ENCODE data around the gene KCNQ2. TPM values are rescaled to one million over a fixed set of nuclear protein-coding genes. Genes with fewer than 3 reads are reported as not detected.

Gene KCNQ2
- total RNA-seq, 1 experiment from 2014 or later: not detected

GRCh38 chr20:63414720-63415430 is 57.6 kb downstream of the KCNQ2 start:
- no peak overlapping the region for H3K4me3 ChIP-seq
- H3K79me2 ChIP-seq (ENCODE audit: low read depth): no peaks in the 10 kb centered on the region
- H4K20me1 ChIP-seq (ENCODE audit: insufficient read depth): peaks cover 3% of the 10 kb centered on the region; the same call in 1 of the 2 replicates
- BruUV-seq (replicated peaks): no TSS peak
- intact Hi-C loops (cut with micrococcal nuclease; ENCODE audit: unreplicated experiment): no loop called here
- no peak overlapping the region for H3K4me2 ChIP-seq
- H3K4me1 ChIP-seq (replicated peaks; ENCODE audit: insufficient read depth): no peaks in the 10 kb centered on the region
- ChIA-PET POLR2A (ENCODE audit: unreplicated experiment) (no interaction called here), CTCF (no interaction called here)
- no peaks in the 10 kb centered on the region for H3F3A ChIP-seq (ENCODE audit: insufficient read depth, low read depth)
- no peak for DNase-seq
- TF ChIP-seq CTCF (conservative IDR thresholded peaks at IDR 0.05): no peak
- TF ChIP-seq EZH2 (IDR thresholded peaks at IDR 0.05; ENCODE audit: low read depth): no peak
- peaks cover 97% of the 10 kb centered on the region for H3K27me3 ChIP-seq (ENCODE audit: insufficient read depth, low read depth)
- no peak overlapping the region for H3K27ac ChIP-seq
- H2AFZ ChIP-seq: no peak overlapping the region
- no peaks in the 10 kb centered on the region for H3K9me2 ChIP-seq (ENCODE audit: insufficient read depth)
- no peaks in the 10 kb centered on the region for H3K36me3 ChIP-seq (ENCODE audit: low read depth)
- H3K9me3 ChIP-seq (ENCODE audit: insufficient read depth, low read depth): no peaks in the 10 kb centered on the region

GRCh38 chr20:63413963-63414684 is 58.3 kb downstream of the KCNQ2 start:
- H3K27me3 ChIP-seq (ENCODE audit: insufficient read depth, low read depth): peaks cover 95% of the 10 kb centered on the region
- no peaks in the 10 kb centered on the region for H3K4me1 ChIP-seq (replicated peaks; ENCODE audit: insufficient read depth)
- H3K36me3 ChIP-seq (ENCODE audit: low read depth): no peaks in the 10 kb centered on the region
- no peak overlapping the region for H3K4me3 ChIP-seq
- H3K9me2 ChIP-seq (ENCODE audit: insufficient read depth): no peaks in the 10 kb centered on the region
- intact Hi-C loops (cut with micrococcal nuclease; ENCODE audit: unreplicated experiment): no loop called here
- H3K9me3 ChIP-seq (ENCODE audit: insufficient read depth, low read depth): no peaks in the 10 kb centered on the region
- no TSS peak for BruUV-seq (replicated peaks)
- H3K4me2 ChIP-seq: no peak overlapping the region
- no peaks in the 10 kb centered on the region for H3F3A ChIP-seq (ENCODE audit: insufficient read depth, low read depth)
- CTCF ChIA-PET: no interaction called here
- H2AFZ ChIP-seq: no peak overlapping the region
- H4K20me1 ChIP-seq (ENCODE audit: insufficient read depth): peaks cover 3% of the 10 kb centered on the region; the same call in 1 of the 2 replicates
- H3K79me2 ChIP-seq (ENCODE audit: low read depth): no peaks in the 10 kb centered on the region
- POLR2A ChIA-PET (ENCODE audit: unreplicated experiment): no interaction called here
- no peak overlapping the region for H3K27ac ChIP-seq
- no peak for TF ChIP-seq CTCF (conservative IDR thresholded peaks at IDR 0.05)
- TF ChIP-seq EZH2 (IDR thresholded peaks at IDR 0.05; ENCODE audit: low read depth): no peak
- no peak for DNase-seq

- Histone ChIP-seq H3K79me2 (ENCODE audit: low read depth) (no peaks in the 10 kb centered on the region), H3K9me3 (ENCODE audit: insufficient read depth, low read depth) (no peaks in the 10 kb centered on the region), H3K4me2 (no peak overlapping the region), H3K36me3 (ENCODE audit: low read depth) (no peaks in the 10 kb centered on the region), H4K20me1 (ENCODE audit: insufficient read depth) (peaks cover 3% of the 10 kb centered on the region; the same call in 1 of the 2 replicates), H3F3A (ENCODE audit: insufficient read depth, low read depth) (no peaks in the 10 kb centered on the region), H3K27ac (no peak overlapping the region), H3K4me1 (replicated peaks; ENCODE audit: insufficient read depth) (no peaks in the 10 kb centered on the region), H3K4me3 (no peak overlapping the region), H3K9me2 (ENCODE audit: insufficient read depth) (no peaks in the 10 kb centered on the region), H3K27me3 (ENCODE audit: insufficient read depth, low read depth) (peaks cover 93% of the 10 kb centered on the region), H2AFZ (no peak overlapping the region)
- intact Hi-C loops (cut with micrococcal nuclease; ENCODE audit: unreplicated experiment): no loop called here
- BruUV-seq (replicated peaks): no TSS peak
- no peak for DNase-seq
- POLR2A ChIA-PET (ENCODE audit: unreplicated experiment): no interaction called here
- TF ChIP-seq CTCF (conservative IDR thresholded peaks at IDR 0.05) (no peak), EZH2 (IDR thresholded peaks at IDR 0.05; ENCODE audit: low read depth) (no peak)
- CTCF ChIA-PET: no interaction called here
Observed at GRCh38 chr20:63413323-63413722, 59.1 kb downstream of the KCNQ2 start.
